GM12801 (cell line): ENCODE results near the gene NOL6.

ENCODE experiments used
- TF ChIP-seq, protein P1 (sequence below): IDR thresholded peaks from one replicate; pipeline ENCODE4 v1.5.1; 2011; ENCODE audit warnings: control low read depth; ENCODE audit not compliant: insufficient read length; ENCODE audit errors: extremely low read depth

NOL6 gene

DNA sequence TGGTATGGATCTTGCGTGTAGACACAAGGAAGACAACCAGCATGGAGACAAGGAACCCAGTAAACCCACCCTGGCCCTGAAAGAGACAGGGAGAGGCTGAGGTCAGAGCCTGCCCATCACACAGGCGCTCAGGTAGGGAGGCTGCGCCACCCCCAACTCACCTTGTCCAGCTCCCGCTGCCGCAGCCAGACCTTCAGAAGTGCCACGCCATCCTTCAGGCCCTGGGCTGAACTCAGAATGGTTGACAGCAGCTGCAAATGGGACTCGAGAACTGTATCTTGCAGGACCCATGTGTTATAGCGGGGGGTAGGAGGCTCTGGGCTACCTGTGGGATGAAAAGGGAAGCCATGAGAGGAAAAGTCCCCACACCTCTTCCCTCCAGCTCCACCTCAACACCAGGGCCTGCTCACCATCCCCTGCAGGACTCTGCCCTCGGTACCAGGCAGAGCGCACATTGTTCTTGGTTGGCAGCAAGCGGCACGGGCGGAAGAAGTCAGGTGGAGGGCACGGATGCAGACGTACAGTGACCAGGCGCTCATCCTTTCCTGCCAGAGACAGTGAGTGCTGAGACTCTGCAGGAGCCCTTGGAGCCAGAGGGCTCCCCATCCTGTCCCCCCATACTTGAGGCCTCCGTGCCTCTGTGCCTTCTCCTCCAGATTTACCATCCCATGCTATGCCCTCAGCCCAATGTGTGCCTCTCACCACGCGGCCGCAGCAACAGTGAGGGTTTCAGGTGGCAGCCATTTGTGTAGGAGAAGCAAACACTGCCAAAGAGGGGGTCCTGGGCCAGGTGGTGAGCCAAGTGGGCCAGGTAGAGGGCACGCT lies 4.7 kb downstream of the NOL6 start:
- TF ChIP-seq, protein P1, sequence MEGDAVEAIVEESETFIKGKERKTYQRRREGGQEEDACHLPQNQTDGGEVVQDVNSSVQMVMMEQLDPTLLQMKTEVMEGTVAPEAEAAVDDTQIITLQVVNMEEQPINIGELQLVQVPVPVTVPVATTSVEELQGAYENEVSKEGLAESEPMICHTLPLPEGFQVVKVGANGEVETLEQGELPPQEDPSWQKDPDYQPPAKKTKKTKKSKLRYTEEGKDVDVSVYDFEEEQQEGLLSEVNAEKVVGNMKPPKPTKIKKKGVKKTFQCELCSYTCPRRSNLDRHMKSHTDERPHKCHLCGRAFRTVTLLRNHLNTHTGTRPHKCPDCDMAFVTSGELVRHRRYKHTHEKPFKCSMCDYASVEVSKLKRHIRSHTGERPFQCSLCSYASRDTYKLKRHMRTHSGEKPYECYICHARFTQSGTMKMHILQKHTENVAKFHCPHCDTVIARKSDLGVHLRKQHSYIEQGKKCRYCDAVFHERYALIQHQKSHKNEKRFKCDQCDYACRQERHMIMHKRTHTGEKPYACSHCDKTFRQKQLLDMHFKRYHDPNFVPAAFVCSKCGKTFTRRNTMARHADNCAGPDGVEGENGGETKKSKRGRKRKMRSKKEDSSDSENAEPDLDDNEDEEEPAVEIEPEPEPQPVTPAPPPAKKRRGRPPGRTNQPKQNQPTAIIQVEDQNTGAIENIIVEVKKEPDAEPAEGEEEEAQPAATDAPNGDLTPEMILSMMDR, result no peak

- TF ChIP-seq, protein P1, result no peak
Measured at GRCh38 chr9:33468215-33468730, 5.5 kb downstream of the NOL6 start.

GRCh38 chr9:33467526-33467925 lies 6.2 kb downstream of the NOL6 start:
- TF ChIP-seq, protein P1, result no peak

DNA sequence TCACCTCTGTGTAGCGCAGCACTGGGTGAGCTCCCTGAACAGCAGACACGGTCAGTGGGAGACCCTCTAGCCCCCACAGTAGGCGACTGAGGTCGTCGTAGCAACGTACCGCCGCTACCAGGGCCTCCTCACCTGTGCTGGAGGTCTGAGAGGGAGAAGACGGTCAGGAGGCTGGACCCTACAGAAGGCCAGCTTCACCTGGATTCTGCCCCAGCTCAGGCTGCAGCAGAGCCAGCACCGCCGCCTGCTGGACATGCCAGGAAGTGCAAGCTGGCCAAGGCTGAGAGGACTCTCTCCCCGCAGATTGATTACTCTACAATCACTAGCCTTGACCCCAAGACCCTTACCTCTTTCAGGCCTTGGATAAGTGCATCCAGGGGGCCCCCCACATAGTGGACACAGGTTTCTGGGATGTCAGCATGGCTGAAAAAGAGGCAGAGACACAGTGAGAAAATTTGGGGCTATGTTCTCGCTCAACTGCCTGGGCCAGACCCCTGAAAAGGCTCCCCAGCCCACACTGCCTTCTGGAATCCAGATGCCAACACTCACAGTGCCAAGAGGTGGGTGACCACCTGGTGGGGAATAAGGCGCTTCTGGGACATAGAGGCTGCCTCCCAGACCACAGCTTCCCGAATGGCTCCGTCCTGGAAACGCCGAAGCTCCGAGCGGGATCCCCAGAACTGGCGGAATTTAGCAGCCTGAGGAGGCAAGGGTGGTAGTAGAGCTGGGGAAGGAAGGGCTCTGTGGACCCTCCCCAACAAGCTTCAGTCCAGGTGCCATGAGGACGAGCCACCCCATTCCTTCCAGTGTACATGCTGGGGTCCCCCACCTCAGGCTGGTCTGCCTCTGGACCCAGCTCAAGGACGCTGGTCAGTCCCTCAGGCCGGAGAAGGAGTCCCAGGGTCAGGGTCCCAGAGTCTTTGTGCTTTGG lies 6.9 kb downstream of the NOL6 start:
- TF ChIP-seq, protein P1, result peak; percentile 83

GRCh38 chr9:33465596-33466564 lies 7.8 kb downstream of the NOL6 start:
- TF ChIP-seq, protein P1, result no peak

GRCh38 chr9:33465096-33465495 lies 8.6 kb downstream of the NOL6 start:
- TF ChIP-seq, protein P1, result no peak
